LNCaP clone FGC (cell line): ENCODE measurements around the gene CACHD1.
"Not testable (repeated sequence)": the region's sequence is repeated elsewhere in the genome, so short reads cannot be mapped to it uniquely, and the experiment has no call there.

Source experiments
- DNase-seq: peaks from one replicate; pipeline ENCODE4 v3.0.0-alpha.2; 2011; ENCODE audit warnings: low read depth
- H3K4me3 ChIP-seq: 2 replicates; pipeline ENCODE4 v1.5.1; 2011; ENCODE audit warnings: mild to moderate bottlenecking, low read depth, low read length, control low read depth
- TF ChIP-seq, protein P1 (sequence below): IDR thresholded peaks from 2 replicates; pipeline ENCODE4 v1.5.1; 2012; ENCODE audit warnings: mild to moderate bottlenecking; ENCODE audit not compliant: control insufficient read depth, insufficient read depth; ENCODE audit errors: extremely low read depth

The CACHD1 gene

DNA sequence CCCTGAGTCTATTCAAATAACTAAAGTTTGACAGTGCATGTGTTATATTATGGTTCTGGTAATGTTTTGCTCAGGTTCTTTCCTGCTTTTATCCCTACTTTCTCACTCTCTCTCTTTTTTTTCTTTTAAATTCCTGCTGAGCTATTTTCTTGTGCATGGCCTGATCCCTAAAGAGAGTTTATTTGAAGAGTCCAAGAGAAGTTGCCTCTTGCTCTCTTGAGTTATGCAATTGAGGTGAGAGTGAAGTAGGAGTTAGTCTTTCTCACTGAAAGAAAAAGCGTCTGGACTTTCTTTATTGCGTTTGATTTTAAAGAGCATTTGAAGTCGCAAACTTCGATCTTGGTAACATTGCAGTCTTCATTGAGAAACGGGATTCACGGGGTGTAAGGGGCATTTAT, 138.7 kb downstream of the CACHD1 start:
- TF ChIP-seq, protein P1, sequence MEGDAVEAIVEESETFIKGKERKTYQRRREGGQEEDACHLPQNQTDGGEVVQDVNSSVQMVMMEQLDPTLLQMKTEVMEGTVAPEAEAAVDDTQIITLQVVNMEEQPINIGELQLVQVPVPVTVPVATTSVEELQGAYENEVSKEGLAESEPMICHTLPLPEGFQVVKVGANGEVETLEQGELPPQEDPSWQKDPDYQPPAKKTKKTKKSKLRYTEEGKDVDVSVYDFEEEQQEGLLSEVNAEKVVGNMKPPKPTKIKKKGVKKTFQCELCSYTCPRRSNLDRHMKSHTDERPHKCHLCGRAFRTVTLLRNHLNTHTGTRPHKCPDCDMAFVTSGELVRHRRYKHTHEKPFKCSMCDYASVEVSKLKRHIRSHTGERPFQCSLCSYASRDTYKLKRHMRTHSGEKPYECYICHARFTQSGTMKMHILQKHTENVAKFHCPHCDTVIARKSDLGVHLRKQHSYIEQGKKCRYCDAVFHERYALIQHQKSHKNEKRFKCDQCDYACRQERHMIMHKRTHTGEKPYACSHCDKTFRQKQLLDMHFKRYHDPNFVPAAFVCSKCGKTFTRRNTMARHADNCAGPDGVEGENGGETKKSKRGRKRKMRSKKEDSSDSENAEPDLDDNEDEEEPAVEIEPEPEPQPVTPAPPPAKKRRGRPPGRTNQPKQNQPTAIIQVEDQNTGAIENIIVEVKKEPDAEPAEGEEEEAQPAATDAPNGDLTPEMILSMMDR = no peak
- H3K4me3 ChIP-seq = no peak overlapping the region
- DNase-seq = no peak

DNA sequence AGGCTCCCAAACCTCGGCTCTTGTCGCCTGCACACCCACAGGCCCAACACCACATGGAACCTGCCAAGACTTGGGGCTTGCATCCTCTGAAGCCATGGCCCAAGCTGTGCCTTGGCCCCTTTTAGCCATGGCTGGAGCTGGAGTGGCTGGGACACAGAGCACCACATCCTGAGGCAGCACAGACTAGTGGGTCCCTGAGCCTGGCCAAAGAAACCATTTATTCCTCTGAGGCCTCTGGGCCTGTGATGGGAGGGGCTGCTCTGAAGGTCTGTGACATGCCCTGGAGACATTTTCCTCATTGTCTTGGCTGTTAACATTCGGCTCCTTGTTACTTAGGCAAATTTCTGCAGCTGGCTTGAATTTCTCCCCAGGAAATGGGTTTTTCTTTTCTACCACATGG, 141.0 kb downstream of the CACHD1 start:
- H3K4me3 ChIP-seq = not testable (repeated sequence)

DNA sequence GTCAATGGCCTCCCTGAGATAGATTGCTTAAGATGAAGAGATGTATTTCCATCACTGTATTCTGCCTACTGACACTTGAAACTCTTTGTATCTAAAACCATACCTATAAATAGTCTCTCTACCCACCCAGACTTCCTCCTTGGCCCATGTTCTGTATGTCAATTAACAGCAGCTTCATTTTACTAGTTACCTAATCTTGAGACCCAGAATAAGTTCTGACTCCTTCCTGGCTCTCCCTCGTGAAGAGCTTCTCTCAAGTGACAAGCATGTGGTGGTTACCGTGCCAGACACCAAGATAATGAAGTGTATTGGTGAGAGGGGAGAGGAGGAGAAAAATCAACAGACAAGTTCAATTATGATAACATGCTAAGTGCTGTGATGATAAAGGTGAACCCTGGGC, 146.1 kb downstream of the CACHD1 start:
- TF ChIP-seq, protein P1 = no peak
- DNase-seq = no peak
- H3K4me3 ChIP-seq = no peak overlapping the region

More for the DNA sequence above, 141.0 kb downstream of the CACHD1 start:
- DNase-seq = not testable (repeated sequence)

DNA sequence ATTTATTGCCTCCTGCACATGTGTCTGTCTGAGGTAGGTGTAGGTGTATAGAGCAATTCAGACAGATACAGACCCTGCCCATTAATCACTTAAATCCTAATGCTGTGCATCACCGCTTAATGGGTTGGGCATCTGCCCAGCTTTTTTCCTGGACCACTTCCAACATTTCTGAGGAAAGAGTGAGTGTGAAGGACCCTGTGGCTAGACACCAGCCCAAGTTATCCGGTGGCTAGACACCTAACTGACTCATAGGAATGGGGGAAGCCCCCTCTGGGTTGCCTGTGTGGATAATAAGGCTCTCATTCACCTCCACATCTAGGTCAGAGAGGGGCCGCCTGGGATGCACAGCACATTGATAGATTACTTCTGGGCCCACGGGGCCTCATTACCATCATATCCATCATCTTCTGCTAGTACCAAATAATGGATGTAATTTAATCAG, 153.8 kb downstream of the CACHD1 start:
- TF ChIP-seq, protein P1 = no peak
- H3K4me3 ChIP-seq = no peak overlapping the region
- no peak for DNase-seq

DNA sequence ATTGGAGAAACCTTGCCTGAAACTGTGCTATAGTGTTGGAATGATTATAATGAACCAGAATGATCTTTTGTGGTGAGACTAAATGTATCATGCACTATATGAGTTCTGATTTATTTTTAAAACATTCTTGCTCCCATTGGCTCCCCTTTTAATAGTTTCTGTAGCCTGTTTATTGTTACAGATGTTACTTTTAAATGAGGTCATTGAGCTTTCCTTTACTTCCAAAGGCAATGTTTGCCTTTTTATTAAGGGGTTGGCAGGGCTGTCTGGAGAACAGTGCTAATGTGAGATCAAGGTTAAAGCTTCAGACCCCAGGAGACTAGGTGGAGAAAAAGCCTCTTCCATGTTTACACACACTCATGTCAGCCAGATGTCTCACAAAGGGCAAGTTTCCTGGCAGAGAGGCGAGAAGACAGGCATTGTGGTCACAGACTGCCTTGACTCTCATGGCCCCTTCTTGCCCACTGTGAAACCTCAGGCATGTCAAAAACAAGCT, 154.3 kb downstream of the CACHD1 start:
- TF ChIP-seq, protein P1 = no peak
- no peak for DNase-seq
- no peak overlapping the region for H3K4me3 ChIP-seq

DNA sequence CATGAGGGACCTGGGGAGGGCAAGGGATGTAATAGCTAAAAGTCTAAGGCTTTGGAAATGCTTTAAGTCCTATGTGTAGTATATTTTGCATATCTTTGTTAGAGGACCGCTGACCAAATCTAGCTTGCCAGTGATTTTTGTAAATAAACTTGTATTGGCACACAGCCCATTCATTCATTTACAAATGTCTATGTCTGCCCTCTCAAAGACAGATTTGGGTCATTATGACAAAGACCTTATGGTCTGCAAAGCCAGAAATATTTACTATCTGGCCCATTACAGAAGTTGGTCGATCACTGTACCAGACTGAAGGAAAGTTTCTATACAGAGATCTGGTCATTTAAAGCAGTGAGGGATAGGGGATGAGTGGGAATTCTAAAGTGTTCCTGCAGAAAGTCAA, 154.9 kb downstream of the CACHD1 start:
- TF ChIP-seq, protein P1 = no peak
- no peak overlapping the region for H3K4me3 ChIP-seq
- no peak for DNase-seq

DNA sequence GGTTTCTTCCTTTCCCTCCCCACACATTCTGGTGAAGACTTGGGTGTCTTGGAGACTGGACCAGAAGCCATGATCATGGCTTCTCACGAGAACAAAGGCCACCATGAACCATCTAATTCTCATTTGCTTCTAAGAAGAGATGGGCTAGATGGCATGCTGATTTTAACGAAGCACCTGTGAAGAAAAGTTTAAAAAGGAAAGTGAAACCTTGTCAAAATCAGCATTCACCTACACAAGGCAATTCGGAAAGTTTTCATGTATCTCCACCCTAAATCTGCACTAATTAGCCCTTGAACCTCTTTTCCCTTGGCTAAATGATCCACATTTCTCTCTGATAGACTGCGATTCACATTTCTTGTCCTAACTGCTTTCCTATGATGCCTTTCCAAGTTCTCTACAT, 160.7 kb downstream of the CACHD1 start:
- TF ChIP-seq, protein P1 = no peak
- H3K4me3 ChIP-seq = no peak overlapping the region

More for the DNA sequence above, 160.7 kb downstream of the CACHD1 start:
- DNase-seq = no peak
